Right lobe of liver (tissue), 4 donors: ENCODE results near the gene CELSR1.

Experiments used
- CTCF ChIP-seq, 4 donors: fragments of 200-600 bp in 3 of 4; fragments of 450-650 bp in 1 of 4; IDR thresholded peaks; one replicate each; pipeline versions ENCODE4 v1.5.1 to v1.8.0; 2016 to 2022; ENCODE audit warnings: antibody characterized with exemption in 4 of 4, mild to moderate bottlenecking in 2 of 4
- POLR2A ChIP-seq: fragments of 450-650 bp; IDR thresholded peaks from one replicate; pipeline ENCODE4 v1.6.1; 2017; ENCODE audit warnings: antibody characterized with exemption, mild to moderate bottlenecking
- donor health status: DM: no; HTN: no; CAD: no.
- donor health status: DM: no; HTN: no; CAD: no.
- donor health status: DM: no; HTN: yes; CAD: no.

DNA sequence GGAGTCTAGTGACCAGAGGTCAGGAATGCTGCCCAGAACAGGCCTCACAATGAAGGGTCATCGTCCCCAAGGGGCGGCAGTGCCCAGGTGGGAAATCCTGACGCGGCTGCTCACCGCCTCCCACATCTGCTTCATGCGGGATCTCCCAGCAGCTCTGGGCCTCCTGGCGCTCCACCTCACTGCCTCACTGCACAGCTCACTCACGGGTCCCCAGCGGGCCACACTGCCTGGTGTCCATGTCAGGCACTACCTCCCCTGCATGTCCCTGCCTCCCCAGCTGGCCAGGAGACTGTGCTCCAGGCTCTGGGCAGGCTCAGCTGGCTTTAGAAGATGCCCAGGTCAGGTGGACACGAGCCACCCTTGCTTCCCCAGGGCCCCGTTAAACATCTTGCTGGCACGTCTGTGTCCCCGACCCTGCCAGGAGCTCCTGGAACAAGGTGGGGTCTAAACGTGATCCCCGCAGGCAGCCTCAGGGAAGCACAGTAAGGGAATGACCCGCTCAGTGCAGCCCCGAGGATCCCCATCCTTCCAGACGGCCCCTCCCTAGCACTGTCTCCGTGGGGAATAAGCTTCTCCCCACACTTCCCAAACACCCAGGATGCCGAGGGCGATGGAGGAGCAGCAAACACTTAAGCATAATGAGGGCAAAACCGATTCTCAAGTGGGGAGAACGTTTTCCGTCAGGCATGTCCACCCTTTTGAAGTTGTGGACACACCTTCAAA lies 108.7 kb downstream of the CELSR1 start:
- TF ChIP-seq POLR2A (no peak), CTCF (IDR thresholded peaks at IDR 0.05) (no peak)
